Adrenal gland (tissue), 5 donors: ENCODE measurements around the gene UCN2.

ENCODE experiments used
- CTCF ChIP-seq, 6 experiments: fragments of 450-650 bp in 4 of 6; fragments of 200-600 bp in 2 of 6; sonication (generic) in 1 of 6; IDR thresholded peaks; 1 replicate in 5 of 6; 2 replicates in 1 of 6; pipeline versions ENCODE4 v1.5.1 to v1.8.0; 2016 to 2021; ENCODE audit warnings: antibody characterized with exemption in 6 of 6, mild to moderate bottlenecking in 2 of 6, moderate library complexity in 1 of 6
- POLR2A ChIP-seq, 2 donors: fragments of 450-650 bp; IDR thresholded peaks; one replicate each; pipeline ENCODE4 v1.6.1; 2017; ENCODE audit warnings: antibody characterized with exemption in 2 of 2, mild to moderate bottlenecking in 2 of 2, moderate library complexity in 1 of 2
- donor health status: DM: no; HTN: no; CAD: no.

GRCh38 chr3:48558493-48559134, 5.0 kb downstream of the UCN2 start:
- TF ChIP-seq CTCF (IDR thresholded peaks at IDR 0.05) (no peak), POLR2A (IDR thresholded peaks at IDR 0.05) (no peak)
